DMS114 treated with DMSO at 0.1 percent for 48 hours (cell line): ENCODE results near the gene VWC2L.

Experiments
- DNase-seq: peaks from one replicate; lab custom pipeline; 2025; ENCODE audit not compliant: unreplicated experiment; lab: John Stamatoyannopoulos, UW

Gene VWC2L

DNA sequence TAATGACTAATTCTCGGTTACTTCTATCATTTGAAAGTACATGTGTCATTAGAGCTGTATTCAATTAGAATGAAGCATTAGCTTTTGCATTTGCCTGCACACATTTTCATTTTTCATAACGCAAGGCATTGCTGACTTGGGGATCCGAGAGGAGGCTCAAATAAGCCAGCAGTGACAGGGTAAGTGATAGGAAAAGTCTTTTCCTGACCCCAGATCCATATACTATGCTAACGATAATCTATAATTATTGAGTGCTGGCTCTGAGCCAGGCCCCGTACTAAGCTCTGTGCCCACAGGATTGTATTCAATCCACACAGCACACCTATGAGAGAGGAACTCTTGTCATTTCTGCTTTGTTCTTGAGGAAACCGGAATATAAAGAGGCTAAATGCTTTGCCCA lies 168.2 kb downstream of the VWC2L start:
- DNase-seq, result no peak

DNA sequence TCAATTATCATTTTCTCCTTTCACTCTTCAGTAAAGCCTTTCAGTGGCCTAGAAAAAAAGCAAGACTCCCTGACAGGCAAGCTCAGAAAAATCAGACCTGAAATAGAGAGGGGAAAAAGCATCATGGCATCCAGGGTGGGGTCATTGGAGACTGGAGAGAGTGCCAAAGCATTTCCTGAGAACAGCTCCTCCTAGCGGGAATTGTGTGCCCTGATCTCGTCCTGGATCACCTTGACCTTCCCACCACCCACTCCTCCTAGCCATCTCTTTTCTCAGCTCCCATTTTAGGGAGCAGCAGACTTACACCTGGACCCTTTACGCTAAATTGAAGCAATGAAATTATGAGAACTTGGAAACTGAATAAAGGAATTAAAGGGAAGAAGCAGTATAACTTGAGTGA lies 176.6 kb downstream of the VWC2L start:
- no peak for DNase-seq

GRCh38 chr2:214591366-214591765 lies 180.5 kb downstream of the VWC2L start:
- DNase-seq, result no peak

- no peak for DNase-seq
Measured at GRCh38 chr2:214592011-214592410, 181.2 kb downstream of the VWC2L start.

- no peak for DNase-seq
Measured at GRCh38 chr2:214593727-214594126, 182.9 kb downstream of the VWC2L start.

DNA sequence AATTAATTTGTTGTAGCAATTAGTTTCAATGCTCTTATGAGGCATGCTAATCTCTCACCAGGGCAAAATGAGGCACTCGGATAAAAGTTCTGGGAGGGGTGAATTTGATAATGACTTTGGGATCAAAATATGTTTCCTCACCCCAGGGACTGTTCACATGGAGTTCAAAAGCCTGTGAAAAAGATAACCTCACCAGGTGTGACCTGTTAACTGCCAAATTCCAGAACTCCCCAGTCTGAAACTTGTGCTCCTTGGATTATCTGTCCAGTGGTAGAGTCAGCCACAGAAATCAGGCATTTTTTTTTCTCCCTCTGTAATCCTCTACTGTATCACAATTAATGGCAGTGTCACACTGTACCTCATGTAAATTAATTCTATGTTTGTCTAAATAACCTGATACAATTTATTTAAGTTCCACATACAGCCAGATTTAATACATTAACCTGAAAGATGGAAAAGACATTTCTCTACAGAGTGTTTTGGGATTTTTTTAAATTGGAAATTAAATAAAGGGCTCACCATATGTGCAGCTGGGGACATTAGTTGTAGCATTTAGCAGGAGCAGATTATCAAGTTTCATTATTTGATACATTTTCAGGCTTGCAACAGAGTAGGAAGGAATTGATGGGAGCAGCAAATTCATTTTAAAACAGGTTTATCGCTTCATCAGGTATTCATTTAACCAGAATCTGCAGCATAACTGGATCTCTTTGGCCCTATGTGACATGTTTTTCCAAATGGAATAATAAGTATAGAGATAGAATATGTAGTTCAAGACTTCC lies 191.2 kb downstream of the VWC2L start:
- no peak for DNase-seq

DNA sequence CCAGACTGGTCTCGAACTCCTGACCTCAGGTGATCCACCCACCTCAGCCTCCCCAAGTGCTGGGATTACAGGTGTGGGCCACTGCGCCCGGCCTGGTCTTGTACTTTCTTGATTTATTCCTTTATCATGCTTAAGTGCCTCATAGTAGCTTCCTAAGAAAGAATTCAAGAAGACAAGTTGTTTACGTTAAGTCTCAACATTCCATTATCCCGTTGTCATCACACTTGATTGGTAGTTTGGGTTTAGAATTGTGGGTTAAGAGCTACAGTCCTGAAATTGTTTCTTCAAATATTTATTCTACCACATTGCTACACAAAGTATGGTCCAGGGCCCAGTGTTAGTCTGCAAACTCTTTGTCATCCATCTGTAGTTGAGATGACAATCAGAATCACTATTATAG lies 194.0 kb downstream of the VWC2L start:
- no peak for DNase-seq

DNA sequence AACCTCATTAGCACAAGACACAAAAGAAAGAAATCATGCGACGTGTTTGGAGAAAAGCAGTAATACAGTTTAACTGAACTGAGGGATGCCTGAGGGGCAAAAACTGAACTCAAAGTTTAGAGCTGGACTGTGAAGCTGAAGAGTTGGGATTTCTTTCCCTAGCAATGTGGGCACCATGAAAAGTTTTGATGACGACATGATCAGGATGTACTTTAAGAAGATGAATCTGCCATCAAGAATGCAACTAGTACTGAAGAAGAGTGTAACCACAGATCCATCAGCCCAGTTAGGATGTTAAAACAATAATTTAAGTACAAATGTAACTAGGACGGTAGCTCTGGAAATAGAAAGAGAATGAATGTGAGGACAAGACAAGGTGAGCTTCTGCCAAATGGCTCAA lies 196.2 kb downstream of the VWC2L start:
- no peak for DNase-seq

DNA sequence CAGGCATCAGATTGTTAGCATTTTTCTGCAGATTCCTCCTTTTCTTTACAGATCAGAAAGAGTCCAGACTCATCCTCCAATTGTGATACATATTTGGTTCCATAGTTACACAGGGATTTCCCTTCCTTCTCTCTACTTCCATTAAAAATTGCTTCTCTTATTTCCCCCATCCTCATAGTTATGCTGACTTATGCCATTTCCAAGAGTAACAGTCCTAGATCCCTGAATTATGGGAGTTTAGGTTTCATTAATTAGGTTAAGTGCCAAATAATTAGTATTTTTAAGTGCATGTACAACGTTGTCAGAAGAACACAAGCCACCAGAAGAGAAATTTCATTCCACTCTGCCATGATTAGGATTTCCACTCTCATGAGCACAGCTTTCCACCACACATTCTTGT lies 200.2 kb downstream of the VWC2L start:
- no peak for DNase-seq

DNA sequence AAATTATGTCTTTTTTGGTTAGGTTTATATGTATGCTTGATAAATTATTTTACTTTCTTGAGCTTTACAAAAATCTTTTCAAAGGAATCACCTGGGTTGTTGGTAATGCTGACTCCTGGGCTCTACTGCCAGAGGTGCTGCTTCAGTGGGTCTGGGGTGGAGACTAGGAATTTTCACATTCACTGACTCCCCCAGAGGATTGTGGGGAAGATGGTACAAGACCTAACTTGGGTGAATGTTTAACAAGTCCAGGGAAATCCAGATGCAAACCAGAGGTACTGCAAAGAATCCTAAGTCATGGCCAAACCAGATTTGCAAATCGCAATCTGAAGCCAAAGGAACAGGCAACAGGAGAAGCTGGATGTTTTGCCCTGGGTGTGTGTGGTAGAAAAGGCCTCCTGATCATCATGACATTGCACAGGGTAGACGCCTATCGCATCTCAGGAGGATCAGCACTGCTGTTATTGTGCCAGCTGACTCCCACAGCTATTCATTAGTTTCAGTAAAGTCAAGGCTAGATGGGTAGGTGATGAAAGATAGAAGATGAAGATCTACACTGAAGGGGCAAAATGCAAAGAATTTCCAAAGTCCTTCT lies 213.4 kb downstream of the VWC2L start:
- no peak for DNase-seq

DNA sequence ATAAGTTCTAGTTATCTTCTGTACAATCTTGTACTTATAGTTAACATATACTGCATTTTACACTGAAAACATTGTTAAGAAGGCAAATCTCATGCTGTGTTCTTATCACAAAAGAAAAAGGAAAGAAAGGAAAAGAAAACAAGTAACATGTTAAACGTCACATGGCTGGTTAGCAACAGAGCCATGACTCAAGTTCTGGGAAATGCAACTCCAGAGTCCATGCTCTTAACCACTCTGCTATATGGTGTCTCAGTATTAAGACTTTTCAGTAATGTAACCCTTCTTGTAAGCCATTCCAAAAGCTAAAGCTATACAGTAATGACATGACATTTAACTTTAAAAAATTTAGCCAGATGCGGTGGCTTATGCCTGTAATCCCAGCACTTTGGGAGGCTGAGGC lies 217.2 kb downstream of the VWC2L start:
- no peak for DNase-seq
